Caco-2 (cell line): ENCODE measurements around the gene GATA3. TPM values are rescaled to one million over a fixed set of nuclear protein-coding genes. Genes with fewer than 3 reads are reported as not detected.

Source experiments
- BruUV-seq: library from RNA; stranded (reverse); fragments of 400-500 nt; replicated peaks from 2 replicates; lab custom pipeline; 2021; lab: Mats Ljungman, UMichigan
- CTCF ChIA-PET: fragments of 300-600 bp; sonication (Branson Sonifier 250); formaldehyde crosslinking; loops from one replicate; lab custom pipeline; 2022; ENCODE audit warnings: antibody characterized with exemption; lab: Charles Lee
- POLR2A ChIA-PET: fragments of 300-600 bp; sonication (Branson Sonifier 250); formaldehyde crosslinking; loops from one replicate; lab custom pipeline; 2022; ENCODE audit warnings: antibody characterized with exemption; lab: Charles Lee
- DNase-seq, 2 experiments: peaks; one replicate each; pipeline versions ENCODE4 v3.0.0 to v3.0.0-alpha.2; 2020 to 2022
- H3K27me3 ChIP-seq: replicated peaks from 2 replicates; pipeline ENCODE4 v1.6.0; 2011; ENCODE audit warnings: low read length; ENCODE audit not compliant: control insufficient read depth, insufficient read depth
- H3K36me3 ChIP-seq: 2 replicates; pipeline ENCODE4 v1.5.1; 2011; ENCODE audit warnings: low read length; ENCODE audit not compliant: control insufficient read depth, insufficient read depth
- H3K4me1 ChIP-seq: fragments of 250-450 bp; sonication (Bioruptor Pico); 2 replicates; pipeline ENCODE4 v1.5.1; 2020; ENCODE audit warnings: mild to moderate bottlenecking
- H3K4me3 ChIP-seq: 2 replicates; pipeline ENCODE4 v1.5.1; 2011; ENCODE audit warnings: low read depth, mild to moderate bottlenecking, control low read depth, low read length
- H3K9me3 ChIP-seq: fragments of 250-450 bp; sonication (Bioruptor Pico); 2 replicates; pipeline ENCODE4 v1.5.1; 2020; ENCODE audit warnings: mild to moderate bottlenecking, moderate library complexity
- H3K27ac Mint-ChIP-seq: one replicate; pipeline ENCODE4 v1.8.0; 2022; ENCODE audit warnings: mixed read lengths; ENCODE audit not compliant: unreplicated experiment
- H3K27me3 Mint-ChIP-seq: one replicate; pipeline ENCODE4 v1.8.0; 2022; ENCODE audit warnings: mixed read lengths; ENCODE audit not compliant: insufficient read depth, unreplicated experiment
- H3K36me3 Mint-ChIP-seq: one replicate; pipeline ENCODE4 v1.8.0; 2022; ENCODE audit warnings: mild to moderate bottlenecking, mixed read lengths; ENCODE audit not compliant: insufficient read depth, unreplicated experiment
- H3K4me1 Mint-ChIP-seq: one replicate; pipeline ENCODE4 v1.8.0; 2022; ENCODE audit warnings: low read depth, mixed read lengths; ENCODE audit not compliant: unreplicated experiment
- H3K4me3 Mint-ChIP-seq: one replicate; pipeline ENCODE4 v1.8.0; 2022; ENCODE audit warnings: mild to moderate bottlenecking, moderate library complexity, mixed read lengths; ENCODE audit not compliant: unreplicated experiment
- H3K9me3 Mint-ChIP-seq: one replicate; pipeline ENCODE4 v1.8.0; 2022; ENCODE audit warnings: mixed read lengths; ENCODE audit not compliant: unreplicated experiment
- CTCF ChIP-seq, 2 experiments: fragments of 200-600 bp in 1 of 2; IDR thresholded peaks; 1 replicate in 1 of 2; 2 replicates in 1 of 2; pipeline versions ENCODE4 v1.5.1 to v1.8.0; 2011 to 2022; ENCODE audit warnings: antibody characterized with exemption in 1 of 2, control low read depth in 1 of 2, inconsistent platforms in 1 of 2, low read depth in 1 of 2, low read length in 1 of 2, mild to moderate bottlenecking in 1 of 2, moderate library complexity in 1 of 2; ENCODE audit not compliant: insufficient read depth in 1 of 2, severe bottlenecking in 1 of 2, unreplicated experiment in 1 of 2
- intact Hi-C: fragments of 100-400 bp; cut with micrococcal nuclease; formaldehyde crosslinking; loops from one replicate; pipeline ENCODE4 v1.10.0; 2022; ENCODE audit not compliant: unreplicated experiment
- total RNA-seq: library from RNA; stranded (reverse); gene quantifications from 2 replicates; pipeline ENCODE4 v1.2.3, GENCODE V29; 2022

Gene GATA3
- total RNA-seq, 1 experiment from 2014 or later, result 27.7 TPM

DNA sequence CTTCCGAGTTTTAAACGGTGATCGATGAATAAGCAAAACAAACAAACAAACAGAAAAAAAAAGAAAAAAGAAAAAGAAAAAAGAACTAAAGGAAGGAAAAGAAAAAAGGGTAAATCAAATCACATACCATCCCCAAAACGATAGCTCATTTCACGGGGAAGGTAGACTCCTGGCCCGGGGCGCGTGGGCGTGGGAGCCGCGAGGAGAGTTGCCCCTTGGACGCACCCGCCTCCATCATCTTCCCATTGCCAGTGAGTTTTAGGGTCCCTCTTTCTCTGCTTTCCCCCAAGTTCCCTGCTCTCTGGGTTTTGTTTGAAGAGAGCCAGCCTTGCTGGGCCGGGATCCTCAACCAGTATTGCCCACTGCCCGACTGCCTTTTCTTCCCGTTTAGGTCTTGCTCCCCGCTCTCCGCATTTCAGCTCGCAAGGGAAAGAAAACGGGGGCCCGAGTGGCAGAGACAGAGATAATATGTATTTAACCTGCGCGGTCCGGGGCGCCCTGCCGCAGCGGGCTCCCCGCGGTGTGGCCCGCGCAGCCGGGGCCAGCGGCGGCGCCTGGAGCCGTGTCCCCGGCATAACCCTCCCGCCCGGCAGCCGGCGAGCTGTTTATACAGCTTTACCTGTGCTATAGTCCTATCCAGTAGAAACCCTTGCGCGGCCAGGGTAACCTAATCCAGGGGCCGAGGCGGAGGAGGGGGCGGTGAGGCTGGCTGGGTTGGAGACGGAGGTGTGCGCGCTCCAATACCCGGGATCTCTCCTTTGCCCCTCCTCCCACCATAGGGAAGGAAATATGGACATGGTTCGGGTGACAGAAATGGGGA lies 5.2 kb upstream of the GATA3 start:
- Mint-ChIP-seq H3K27ac (peak overlapping the region; percentile 92), H3K36me3 (peaks cover 19% of the 10 kb centered on the region), H3K4me3 (peak overlapping the region; percentile 76), H3K27me3 (no peaks in the 10 kb centered on the region), H3K9me3 (no peaks in the 10 kb centered on the region), H3K4me1 (peaks cover 41% of the 10 kb centered on the region)
- no peaks in the 10 kb centered on the region for H3K9me3 ChIP-seq
- no TSS peak for BruUV-seq
- CTCF ChIA-PET, result interaction anchor here (0.6 to 1.0 kb wide), 3 partner anchors 177 to 524 kb away, joined by 3 to 4 read pairs (median 3); no protein-coding TSS in a partner anchor
- TF ChIP-seq CTCF (IDR thresholded peaks at IDR 0.05; ENCODE audit: insufficient read depth in 1 of 2, low read depth in 1 of 2, low read length in 1 of 2, severe bottlenecking in 1 of 2, unreplicated experiment in 1 of 2), result no peak
- no peaks in the 10 kb centered on the region for H3K27me3 ChIP-seq
- peak overlapping the region; percentile 39 for H3K4me3 ChIP-seq
- POLR2A ChIA-PET, result interaction anchor here (0.6 kb wide), 1 partner anchor 16 kb away, joined by 10 read pairs; no protein-coding TSS in a partner anchor
- DNase-seq, result peak; percentile 79 to 80
- no peaks in the 10 kb centered on the region for H3K36me3 ChIP-seq
- H3K4me1 ChIP-seq, result peaks cover 30% of the 10 kb centered on the region
- intact Hi-C loops, result loop anchor here (5.0 kb wide), 2 partner anchors 162 to 522 kb away; no protein-coding TSS in a partner anchor

DNA sequence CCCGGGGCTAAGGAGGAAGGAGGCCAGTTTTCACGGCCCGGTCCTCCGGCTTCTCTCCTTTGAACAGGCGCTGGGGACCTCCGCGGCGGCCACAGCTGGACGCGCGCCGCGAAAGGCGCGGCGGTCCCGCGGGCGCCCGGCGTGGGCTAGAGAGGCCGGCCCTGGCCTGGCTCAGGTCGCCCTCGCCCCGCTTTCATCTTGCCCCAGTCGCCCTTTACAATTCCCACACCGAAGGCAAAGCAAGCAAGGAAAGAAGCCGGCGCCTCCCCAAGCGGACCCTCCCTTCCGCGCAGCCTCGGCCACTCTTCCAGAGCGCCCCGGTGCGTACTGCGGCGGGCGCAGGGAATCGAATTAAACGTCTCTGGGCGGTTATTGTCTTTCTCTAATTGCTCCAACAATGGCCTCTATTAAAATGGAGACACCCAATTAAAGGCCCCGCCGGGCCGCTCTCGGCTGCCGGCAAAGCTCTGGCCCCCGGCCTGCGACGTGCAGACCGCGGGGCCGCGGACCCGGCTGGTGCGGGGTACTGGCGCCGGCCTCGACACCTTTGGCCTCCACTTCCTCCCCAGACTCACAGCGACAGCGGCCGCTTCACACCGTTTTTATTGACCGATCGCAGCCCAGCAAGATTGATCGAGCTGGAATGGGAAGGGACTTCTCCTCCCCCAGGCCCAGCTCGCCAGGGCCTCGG lies 4.5 kb upstream of the GATA3 start:
- Mint-ChIP-seq H3K27ac (peak overlapping the region; percentile 92), H3K4me1 (peaks cover 47% of the 10 kb centered on the region), H3K36me3 (peaks cover 26% of the 10 kb centered on the region), H3K9me3 (no peaks in the 10 kb centered on the region), H3K4me3 (peak overlapping the region; percentile 76), H3K27me3 (no peaks in the 10 kb centered on the region)
- H3K4me1 ChIP-seq, result peaks cover 23% of the 10 kb centered on the region
- TF ChIP-seq CTCF (IDR thresholded peaks at IDR 0.05; ENCODE audit: insufficient read depth in 1 of 2, low read depth in 1 of 2, low read length in 1 of 2, severe bottlenecking in 1 of 2, unreplicated experiment in 1 of 2), result no peak
- ChIA-PET POLR2A (no interaction called here), CTCF (interaction anchor here (0.6 to 1.0 kb wide), 3 partner anchors 153 to 524 kb away, joined by 3 to 4 read pairs (median 3); no protein-coding TSS in a partner anchor)
- no peaks in the 10 kb centered on the region for H3K36me3 ChIP-seq
- TSS peak; percentile 12 for BruUV-seq
- no peaks in the 10 kb centered on the region for H3K9me3 ChIP-seq
- intact Hi-C loops, result loop anchor here (1.0 to 10.0 kb wide), 11 partner anchors 20 to 1255 kb away; no protein-coding TSS in a partner anchor
- no peak for DNase-seq
- peak overlapping the region; percentile 39 for H3K4me3 ChIP-seq
- no peaks in the 10 kb centered on the region for H3K27me3 ChIP-seq

DNA sequence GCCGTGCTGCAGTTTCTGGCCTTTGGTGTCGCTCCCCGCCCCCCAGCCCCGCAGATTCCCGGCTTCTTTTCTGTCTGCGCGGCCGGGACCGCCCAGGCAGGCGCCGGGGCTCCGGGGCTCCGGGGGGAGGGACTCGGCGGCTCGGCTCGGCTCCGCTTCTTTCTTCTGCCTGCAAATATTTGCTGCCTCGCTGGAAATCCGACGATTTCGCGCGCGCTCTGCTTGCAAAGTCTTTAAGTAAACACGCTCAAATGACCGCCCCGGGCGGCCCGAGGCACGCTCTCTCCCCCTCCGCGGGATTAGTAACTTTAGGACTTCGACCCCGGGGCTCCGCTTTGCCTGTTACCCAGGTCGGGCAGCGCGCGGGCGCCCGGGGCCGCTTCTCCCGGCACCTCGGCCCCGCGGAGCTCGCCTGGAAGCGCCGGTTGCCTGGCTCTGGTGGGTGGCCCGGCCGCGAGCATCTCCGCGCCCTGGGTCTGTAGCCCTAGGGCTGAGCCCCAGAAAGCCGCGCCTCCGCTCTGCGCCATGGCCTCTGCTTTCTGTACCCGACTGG lies 3.9 kb upstream of the GATA3 start:
- Histone ChIP-seq H3K36me3 (no peaks in the 10 kb centered on the region; the same call in 1 of the 2 replicates), H3K4me1 (peaks cover 23% of the 10 kb centered on the region), H3K4me3 (peak overlapping the region; percentile 39), H3K27me3 (no peaks in the 10 kb centered on the region), H3K9me3 (no peaks in the 10 kb centered on the region)
- BruUV-seq, result no TSS peak
- Mint-ChIP-seq H3K4me1 (peaks cover 43% of the 10 kb centered on the region), H3K27me3 (no peaks in the 10 kb centered on the region), H3K4me3 (peak overlapping the region; percentile 76), H3K27ac (peak overlapping the region; percentile 92), H3K36me3 (peaks cover 26% of the 10 kb centered on the region), H3K9me3 (no peaks in the 10 kb centered on the region)
- intact Hi-C loops, result loop anchor here (1.0 to 10.0 kb wide), 9 partner anchors 20 to 1254 kb away; no protein-coding TSS in a partner anchor
- no peak for TF ChIP-seq CTCF (IDR thresholded peaks at IDR 0.05; ENCODE audit: insufficient read depth in 1 of 2, low read depth in 1 of 2, low read length in 1 of 2, severe bottlenecking in 1 of 2, unreplicated experiment in 1 of 2)
- POLR2A ChIA-PET, result no interaction called here
- peak; percentile 97 to 98 for DNase-seq
- CTCF ChIA-PET, result interaction anchor here (0.6 to 1.0 kb wide), 2 partner anchors 153 to 222 kb away, joined by 3 to 8 read pairs; no protein-coding TSS in a partner anchor
